ENCODE data around the gene CCDC167. TPM values are rescaled to one million over a fixed set of nuclear protein-coding genes. Genes with fewer than 3 reads are reported as not detected.
A peak's percentile ranks its signal among the peaks of the same experiment; 100 is the strongest.

Gene CCDC167
- total RNA-seq, 1 donor from 2014 or later, result 28.3 TPM

- no peak for DNase-seq (ENCODE audit: low spot score)
- H3K4me1 Mint-ChIP-seq (ENCODE audit: low read depth), result peaks cover 2% of the 10 kb centered on the region
- peaks cover 15% of the 10 kb centered on the region for H3K36me3 Mint-ChIP-seq (ENCODE audit: low read depth)
- no peak overlapping the region for H3K27ac Mint-ChIP-seq (ENCODE audit: unreplicated experiment)
- no peaks in the 10 kb centered on the region for H3K9me3 Mint-ChIP-seq (ENCODE audit: low read depth)
- peak; percentile 84 for TF ChIP-seq CTCF (IDR thresholded peaks at IDR 0.05)
- H3K4me3 Mint-ChIP-seq (ENCODE audit: unreplicated experiment), result no peak overlapping the region
- H3K27me3 Mint-ChIP-seq (ENCODE audit: low read depth), result no peaks in the 10 kb centered on the region
These were observed 15.5 kb downstream of the CCDC167 start for GRCh38 chr6:37483917-37484785.

GRCh38 chr6:37483252-37483901 is 16.3 kb downstream of the CCDC167 start:
- Mint-ChIP-seq H3K4me3 (ENCODE audit: unreplicated experiment) (no peak overlapping the region), H3K36me3 (ENCODE audit: low read depth) (peaks cover 21% of the 10 kb centered on the region), H3K27ac (ENCODE audit: unreplicated experiment) (no peak overlapping the region), H3K9me3 (ENCODE audit: low read depth) (no peaks in the 10 kb centered on the region), H3K27me3 (ENCODE audit: low read depth) (no peaks in the 10 kb centered on the region), H3K4me1 (ENCODE audit: low read depth) (peaks cover 2% of the 10 kb centered on the region)
- no peak for TF ChIP-seq CTCF (IDR thresholded peaks at IDR 0.05)
- DNase-seq (ENCODE audit: low spot score), result no peak

DNA sequence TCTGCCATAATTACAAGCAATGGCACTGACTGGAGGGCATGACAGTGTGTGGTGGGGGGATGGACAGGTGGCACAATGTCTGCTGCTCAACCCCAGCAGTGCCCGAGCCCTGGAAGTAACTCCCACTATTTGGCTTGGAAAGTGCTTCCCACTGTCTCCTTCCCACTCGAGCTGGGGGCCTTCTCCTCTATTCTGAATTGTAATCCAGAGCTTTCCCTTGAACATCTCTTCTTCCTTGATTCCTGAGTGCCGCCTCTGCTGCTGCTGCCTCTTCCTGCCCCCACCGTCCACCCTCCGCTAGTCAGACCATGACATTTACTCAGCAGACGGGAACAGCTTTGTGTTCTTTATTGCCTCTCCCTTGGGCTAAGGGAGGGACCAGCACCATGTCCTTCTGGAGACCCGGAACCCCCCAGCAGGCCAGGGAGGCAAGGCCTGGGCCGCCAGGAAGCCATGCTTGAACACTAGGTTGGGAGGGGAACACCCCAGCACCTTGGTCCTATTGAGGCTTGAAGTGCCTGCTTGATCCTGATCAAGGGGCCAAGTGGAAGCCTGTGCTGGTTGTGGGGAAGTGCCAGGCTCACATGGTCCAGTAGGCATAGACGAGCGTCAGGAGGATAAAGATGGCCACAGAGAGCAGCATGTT is 17.0 kb downstream of the CCDC167 start:
- H3K27me3 Mint-ChIP-seq (ENCODE audit: low read depth), result no peaks in the 10 kb centered on the region
- H3K4me1 Mint-ChIP-seq (ENCODE audit: low read depth), result peaks cover 2% of the 10 kb centered on the region
- no peak for DNase-seq (ENCODE audit: low spot score)
- no peaks in the 10 kb centered on the region for H3K9me3 Mint-ChIP-seq (ENCODE audit: low read depth)
- H3K36me3 Mint-ChIP-seq (ENCODE audit: low read depth), result peaks cover 21% of the 10 kb centered on the region
- no peak overlapping the region for H3K27ac Mint-ChIP-seq (ENCODE audit: unreplicated experiment)
- H3K4me3 Mint-ChIP-seq (ENCODE audit: unreplicated experiment), result no peak overlapping the region
- TF ChIP-seq CTCF (IDR thresholded peaks at IDR 0.05), result no peak

GRCh38 chr6:37481711-37482605 is 17.7 kb downstream of the CCDC167 start:
- no peak for DNase-seq (ENCODE audit: low spot score)

More at GRCh38 chr6:37481711-37482605, 17.7 kb downstream of the CCDC167 start:
- Mint-ChIP-seq H3K36me3 (ENCODE audit: low read depth) (peaks cover 23% of the 10 kb centered on the region), H3K4me3 (ENCODE audit: unreplicated experiment) (no peak overlapping the region), H3K27ac (ENCODE audit: unreplicated experiment) (no peak overlapping the region), H3K4me1 (ENCODE audit: low read depth) (peaks cover 2% of the 10 kb centered on the region), H3K9me3 (ENCODE audit: low read depth) (no peaks in the 10 kb centered on the region), H3K27me3 (ENCODE audit: low read depth) (no peaks in the 10 kb centered on the region)
- TF ChIP-seq CTCF (IDR thresholded peaks at IDR 0.05), result no peak

Data from chondrocyte (in vitro differentiated cells).